Ishikawa (cell line): ENCODE results near the gene GDI1.
A peak's percentile ranks its signal among the peaks of the same experiment; 100 is the strongest.

Source experiments
- CEBPB ChIP-seq: IDR thresholded peaks from 2 replicates; pipeline ENCODE4 v1.6.1; 2012
- CREB1 ChIP-seq: IDR thresholded peaks from 2 replicates; pipeline ENCODE4 v1.6.1; 2012; ENCODE audit warnings: low read depth
- EGR1 ChIP-seq: IDR thresholded peaks from 2 replicates; pipeline ENCODE4 v1.6.1; 2012
- EP300 ChIP-seq: IDR thresholded peaks from 2 replicates; pipeline ENCODE4 v1.6.1; 2012; ENCODE audit warnings: borderline replicate concordance
- FOXM1 ChIP-seq: IDR thresholded peaks from 2 replicates; pipeline ENCODE4 v1.6.1; 2012; ENCODE audit warnings: low read depth, borderline replicate concordance
- NFIC ChIP-seq: IDR thresholded peaks from 2 replicates; pipeline ENCODE4 v1.6.1; 2012
- RAD21 ChIP-seq: IDR thresholded peaks from 2 replicates; pipeline ENCODE4 v1.6.1; 2012; ENCODE audit warnings: low read depth
- TAF1 ChIP-seq: IDR thresholded peaks from 2 replicates; pipeline ENCODE4 v1.6.1; 2012; ENCODE audit warnings: low read depth, mild to moderate bottlenecking
- TCF12 ChIP-seq: IDR thresholded peaks from 2 replicates; pipeline ENCODE4 v1.6.1; 2012; ENCODE audit warnings: low read depth
- TEAD4 ChIP-seq: IDR thresholded peaks from 2 replicates; pipeline ENCODE4 v1.6.1; 2012
- YY1 ChIP-seq: IDR thresholded peaks from 2 replicates; pipeline ENCODE4 v1.6.1; 2012; ENCODE audit warnings: low read depth
- ZBTB7A ChIP-seq: IDR thresholded peaks from 2 replicates; pipeline ENCODE4 v1.6.1; 2012; ENCODE audit warnings: low read depth
- TF ChIP-seq, protein P1 (sequence below): IDR thresholded peaks from 2 replicates; pipeline ENCODE4 v1.6.1; 2012
- TF ChIP-seq, protein P2 (sequence below): IDR thresholded peaks from 2 replicates; pipeline ENCODE4 v1.6.1; 2012; ENCODE audit warnings: low read depth, mild to moderate bottlenecking
- TF ChIP-seq, protein P3 (sequence below): IDR thresholded peaks from 2 replicates; pipeline ENCODE4 v1.6.1; 2012

GDI1 gene

DNA sequence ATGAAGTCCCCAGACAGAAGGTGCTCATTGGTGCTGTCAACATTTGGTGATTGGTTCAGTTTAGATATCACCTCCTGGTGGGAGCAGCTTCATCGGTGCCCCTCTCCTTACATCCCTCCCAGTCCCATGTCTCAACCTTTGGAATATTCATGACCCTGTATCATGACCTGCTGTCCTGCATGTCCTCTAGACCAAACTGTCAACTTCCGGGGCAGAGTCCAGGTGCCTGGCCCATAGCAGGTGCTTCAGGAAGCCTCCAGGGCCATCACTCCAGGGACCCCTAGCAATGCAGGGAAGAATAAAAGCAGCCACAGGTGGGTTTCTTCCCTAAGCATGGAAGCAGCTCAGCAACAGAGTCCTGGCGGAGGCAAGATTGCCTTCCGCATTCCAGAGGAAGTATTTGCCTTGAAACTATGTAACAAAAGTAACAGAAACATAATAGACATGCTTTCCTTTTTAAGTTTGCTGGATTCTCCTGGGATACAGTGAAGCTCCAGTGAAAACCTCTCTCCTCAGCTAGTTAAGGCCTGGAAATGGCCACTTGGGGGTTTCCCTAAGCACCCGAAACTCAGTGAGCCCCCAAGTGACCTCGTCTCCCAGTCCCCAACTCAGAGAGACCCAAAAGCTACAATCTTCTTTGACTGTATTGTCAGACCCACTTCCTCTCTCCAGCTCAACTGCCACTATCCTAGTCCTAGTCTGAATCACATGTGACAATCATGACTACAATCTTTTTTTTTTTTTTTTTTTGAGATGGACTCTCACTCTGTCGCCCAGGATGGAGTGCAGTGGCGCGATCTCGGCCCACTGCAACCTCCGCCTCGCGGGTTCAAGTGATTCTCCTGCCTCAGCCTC, 9.8 kb upstream of the GDI1 start:
- TF ChIP-seq, protein P1, sequence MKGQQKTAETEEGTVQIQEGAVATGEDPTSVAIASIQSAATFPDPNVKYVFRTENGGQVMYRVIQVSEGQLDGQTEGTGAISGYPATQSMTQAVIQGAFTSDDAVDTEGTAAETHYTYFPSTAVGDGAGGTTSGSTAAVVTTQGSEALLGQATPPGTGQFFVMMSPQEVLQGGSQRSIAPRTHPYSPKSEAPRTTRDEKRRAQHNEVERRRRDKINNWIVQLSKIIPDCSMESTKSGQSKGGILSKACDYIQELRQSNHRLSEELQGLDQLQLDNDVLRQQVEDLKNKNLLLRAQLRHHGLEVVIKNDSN, result no peak
- TF ChIP-seq CREB1 (no peak), FOXM1 (no peak), EGR1 (no peak)

DNA sequence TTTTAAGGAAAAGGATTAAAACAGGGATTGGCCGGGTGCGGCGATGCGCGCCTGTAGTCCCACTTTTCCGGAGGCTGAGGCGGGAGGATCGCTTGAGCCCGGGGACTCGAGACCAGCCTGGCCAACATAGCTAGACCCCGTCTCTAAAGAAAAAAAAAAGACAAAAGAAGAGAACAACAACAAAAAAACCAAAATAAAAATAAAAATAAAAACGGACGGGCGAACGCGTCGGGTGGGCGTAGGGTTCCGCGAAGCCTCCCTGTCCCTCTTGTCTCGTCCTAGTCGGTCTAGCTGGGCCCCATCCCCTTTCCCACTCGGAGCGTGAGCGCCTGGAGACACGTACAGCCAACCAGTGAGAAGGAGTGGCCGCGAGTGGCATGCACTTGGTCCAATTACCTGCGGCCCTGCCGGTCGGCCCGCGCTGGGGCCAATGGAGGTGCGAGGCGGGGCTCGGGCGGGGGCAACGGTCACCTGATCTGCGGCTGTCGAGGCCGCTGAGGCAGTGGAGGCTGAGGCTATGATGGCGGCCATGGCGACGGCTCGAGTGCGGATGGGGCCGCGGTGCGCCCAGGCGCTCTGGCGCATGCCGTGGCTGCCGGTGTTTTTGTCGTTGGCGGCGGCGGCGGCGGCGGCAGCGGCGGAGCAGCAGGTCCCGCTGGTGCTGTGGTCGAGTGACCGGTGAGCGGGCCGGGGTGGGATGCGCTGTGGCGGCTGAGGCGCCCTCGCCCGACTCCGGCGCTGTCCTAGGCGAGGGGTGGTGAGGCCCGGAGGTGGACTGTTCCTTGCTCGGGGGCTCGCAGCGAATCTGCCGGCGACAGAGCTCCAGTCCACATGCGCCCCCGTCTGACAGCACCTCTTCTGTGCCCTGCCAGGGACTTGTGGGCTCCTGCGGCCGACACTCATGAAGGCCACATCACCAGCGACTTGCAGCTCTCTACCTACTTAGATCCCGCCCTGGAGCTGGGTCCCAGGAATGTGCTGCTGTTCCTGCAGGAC, 8.5 kb upstream of the GDI1 start, which contains the start of gene ATP6AP1:
Gene ATP6AP1 (plus strand): TSS at position 502 of the 996 bp plus-strand sequence. CDS start 16 bp downstream, at position 518.
- TF ChIP-seq, protein P1, result peak; percentile 92
- TF ChIP-seq, protein P2, sequence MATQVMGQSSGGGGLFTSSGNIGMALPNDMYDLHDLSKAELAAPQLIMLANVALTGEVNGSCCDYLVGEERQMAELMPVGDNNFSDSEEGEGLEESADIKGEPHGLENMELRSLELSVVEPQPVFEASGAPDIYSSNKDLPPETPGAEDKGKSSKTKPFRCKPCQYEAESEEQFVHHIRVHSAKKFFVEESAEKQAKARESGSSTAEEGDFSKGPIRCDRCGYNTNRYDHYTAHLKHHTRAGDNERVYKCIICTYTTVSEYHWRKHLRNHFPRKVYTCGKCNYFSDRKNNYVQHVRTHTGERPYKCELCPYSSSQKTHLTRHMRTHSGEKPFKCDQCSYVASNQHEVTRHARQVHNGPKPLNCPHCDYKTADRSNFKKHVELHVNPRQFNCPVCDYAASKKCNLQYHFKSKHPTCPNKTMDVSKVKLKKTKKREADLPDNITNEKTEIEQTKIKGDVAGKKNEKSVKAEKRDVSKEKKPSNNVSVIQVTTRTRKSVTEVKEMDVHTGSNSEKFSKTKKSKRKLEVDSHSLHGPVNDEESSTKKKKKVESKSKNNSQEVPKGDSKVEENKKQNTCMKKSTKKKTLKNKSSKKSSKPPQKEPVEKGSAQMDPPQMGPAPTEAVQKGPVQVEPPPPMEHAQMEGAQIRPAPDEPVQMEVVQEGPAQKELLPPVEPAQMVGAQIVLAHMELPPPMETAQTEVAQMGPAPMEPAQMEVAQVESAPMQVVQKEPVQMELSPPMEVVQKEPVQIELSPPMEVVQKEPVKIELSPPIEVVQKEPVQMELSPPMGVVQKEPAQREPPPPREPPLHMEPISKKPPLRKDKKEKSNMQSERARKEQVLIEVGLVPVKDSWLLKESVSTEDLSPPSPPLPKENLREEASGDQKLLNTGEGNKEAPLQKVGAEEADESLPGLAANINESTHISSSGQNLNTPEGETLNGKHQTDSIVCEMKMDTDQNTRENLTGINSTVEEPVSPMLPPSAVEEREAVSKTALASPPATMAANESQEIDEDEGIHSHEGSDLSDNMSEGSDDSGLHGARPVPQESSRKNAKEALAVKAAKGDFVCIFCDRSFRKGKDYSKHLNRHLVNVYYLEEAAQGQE, result no peak
- TF ChIP-seq, protein P3, sequence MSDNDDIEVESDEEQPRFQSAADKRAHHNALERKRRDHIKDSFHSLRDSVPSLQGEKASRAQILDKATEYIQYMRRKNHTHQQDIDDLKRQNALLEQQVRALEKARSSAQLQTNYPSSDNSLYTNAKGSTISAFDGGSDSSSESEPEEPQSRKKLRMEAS, result peak; percentile 51
- TF ChIP-seq RAD21 (no peak), YY1 (peak; percentile 92), TAF1 (peak; percentile 59; the same call in 1 of the 2 replicates), EGR1 (0 out of 2 replicates have a peak, but pooled peaks have one; percentile 14)

DNA sequence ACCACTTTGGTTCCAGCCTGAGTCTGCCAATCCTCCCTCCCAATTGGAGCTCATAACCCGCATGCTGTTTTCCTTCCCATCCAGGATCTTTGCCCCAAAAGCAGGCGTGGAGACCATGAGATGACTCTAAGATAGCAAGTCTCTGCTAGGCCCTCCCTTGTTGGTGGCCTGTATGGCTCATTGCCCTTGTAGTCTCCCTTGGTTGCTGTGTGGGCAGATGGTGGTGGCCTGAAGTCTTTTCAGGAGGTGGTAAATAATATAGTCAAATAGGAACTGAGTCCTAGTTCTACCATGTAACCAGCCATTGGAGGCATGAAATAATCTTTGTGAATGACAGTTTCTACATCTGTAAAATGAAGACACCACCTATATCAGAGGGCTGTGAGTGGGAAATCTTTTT, 7.2 kb upstream of the GDI1 start:
- TF ChIP-seq EGR1 (no peak), TAF1 (no peak), EP300 (no peak), RAD21 (no peak), CEBPB (no peak), NFIC (no peak), TEAD4 (no peak), CREB1 (no peak), ZBTB7A (no peak), TCF12 (no peak), FOXM1 (no peak), YY1 (no peak)
- TF ChIP-seq, protein P2, result no peak
- TF ChIP-seq, protein P1, result no peak

DNA sequence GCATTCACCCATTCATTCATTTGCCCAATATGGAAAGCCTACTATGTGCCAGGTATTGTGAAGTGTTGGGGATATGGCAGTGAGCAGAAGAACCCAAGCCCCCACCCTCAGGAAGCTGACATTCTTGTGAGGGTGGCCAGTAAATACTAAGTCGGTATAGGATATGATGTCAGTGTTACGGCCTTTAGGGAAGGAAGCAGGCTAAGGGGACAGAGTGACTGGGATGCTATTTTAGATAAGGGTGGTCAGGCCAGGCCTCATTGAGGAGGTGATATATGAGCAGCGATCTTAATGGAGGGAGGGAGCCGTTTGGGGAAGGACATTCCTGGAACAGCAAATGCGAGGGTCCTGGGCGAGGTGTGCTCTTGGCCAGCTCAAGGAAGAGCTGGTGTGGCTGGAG, 6.5 kb upstream of the GDI1 start:
- TF ChIP-seq FOXM1 (no peak), EP300 (no peak), RAD21 (no peak), EGR1 (no peak), TEAD4 (no peak), TAF1 (no peak)
- TF ChIP-seq, protein P3, result no peak
- TF ChIP-seq, protein P2, result no peak
